Measurements from ENCODE around the gene KCNJ9. TPM values are rescaled to one million over a fixed set of nuclear protein-coding genes. Genes with fewer than 3 reads are reported as not detected.

KCNJ9 gene
- total and polyA plus RNA-seq, 2 of the 13 experiments (the other 11 are each of a cell fraction or from before 2014, with no cell fraction given), result not detected

GRCh38 chr1:160097911-160098851, 16.8 kb downstream of the KCNJ9 start, which contains the start of gene IGSF8 (continued):
- TF ChIP-seq ZNF598 (CRISPR knock-in tag; IDR thresholded peaks at IDR 0.05; ENCODE audit: borderline replicate concordance), result 0 out of 2 replicates have a peak, but pooled peaks have one; percentile 49
- TF ChIP-seq POLR2AphosphoS5 (IDR thresholded peaks at IDR 0.05; ENCODE audit: low read depth, low read length), result no peak; the same call in 1 of the 2 replicates
- TF ChIP-seq ZNF580 (CRISPR knock-in tag; IDR thresholded peaks at IDR 0.05; ENCODE audit: borderline replicate concordance, low read depth), result no peak
- TF ChIP-seq NFATC3 (CRISPR knock-in tag; IDR thresholded peaks at IDR 0.05), result no peak
- no peak for TF ChIP-seq ATF3 (CRISPR knock-in tag; IDR thresholded peaks at IDR 0.05)
- TF ChIP-seq IKZF1 (IDR thresholded peaks at IDR 0.05), result no peak
- TF ChIP-seq HNF4A (CRISPR knock-in tag; IDR thresholded peaks at IDR 0.05), result no peak
- TF ChIP-seq MZF1 (CRISPR knock-in tag; IDR thresholded peaks at IDR 0.05; ENCODE audit: borderline replicate concordance), result no peak
- TF ChIP-seq MLXIP (CRISPR knock-in tag; IDR thresholded peaks at IDR 0.05; ENCODE audit: borderline replicate concordance), result no peak
- TF ChIP-seq CSRNP1 (CRISPR knock-in tag; IDR thresholded peaks at IDR 0.05), result no peak
- peak; percentile 75; the same call in 1 of the 2 replicates for TF ChIP-seq ZNF160 (CRISPR knock-in tag; IDR thresholded peaks at IDR 0.05)
- no peak for TF ChIP-seq PAF1 (CRISPR knock-in tag; IDR thresholded peaks at IDR 0.05)
- TF ChIP-seq ZNF75D (CRISPR knock-in tag; IDR thresholded peaks at IDR 0.05; ENCODE audit: borderline replicate concordance), result no peak
- TF ChIP-seq ATF5 (CRISPR knock-in tag; IDR thresholded peaks at IDR 0.05; ENCODE audit: low read depth), result no peak
- TF ChIP-seq PCBP2 (optimal IDR thresholded peaks at IDR 0.05; ENCODE audit: low read depth, low read length, poor library complexity, severe bottlenecking), result no peak
- TF ChIP-seq CREM (IDR thresholded peaks at IDR 0.05), result no peak
- TF ChIP-seq CREM (CRISPR knock-in tag; IDR thresholded peaks at IDR 0.05), result no peak
- no peak for TF ChIP-seq RNF2 (conservative IDR thresholded peaks at IDR 0.05; ENCODE audit: low read depth)
- TF ChIP-seq ZNF563 (CRISPR knock-in tag; IDR thresholded peaks at IDR 0.05), result peak; percentile 39; the same call in 1 of the 2 replicates
- no peak for TF ChIP-seq ZNF569 (CRISPR knock-in tag; IDR thresholded peaks at IDR 0.05; ENCODE audit: borderline replicate concordance)
- TF ChIP-seq PLSCR1 (CRISPR knock-in tag; IDR thresholded peaks at IDR 0.05; ENCODE audit: borderline replicate concordance), result no peak
- no peak for TF ChIP-seq CC2D1A (CRISPR knock-in tag; IDR thresholded peaks at IDR 0.05)
- no peak for TF ChIP-seq ZNF558 (CRISPR knock-in tag; IDR thresholded peaks at IDR 0.05; ENCODE audit: borderline replicate concordance)
